Activated effector memory CD4-positive, alpha-beta T cell treated with anti-CD3 and anti-CD28 coated beads, Interleukin-2, amount 50 U/mL, for 16 hours (primary cell): ENCODE measurements around the gene GOLGA6L7.
"Not testable (repeated sequence)": the region's sequence is repeated elsewhere in the genome, so short reads cannot be mapped to it uniquely, and the experiment has no call there.

Experiments used
- DNase-seq: peaks from one replicate; pipeline ENCODE4 v3.0.0-alpha.2; 2020

Gene GOLGA6L7

DNA sequence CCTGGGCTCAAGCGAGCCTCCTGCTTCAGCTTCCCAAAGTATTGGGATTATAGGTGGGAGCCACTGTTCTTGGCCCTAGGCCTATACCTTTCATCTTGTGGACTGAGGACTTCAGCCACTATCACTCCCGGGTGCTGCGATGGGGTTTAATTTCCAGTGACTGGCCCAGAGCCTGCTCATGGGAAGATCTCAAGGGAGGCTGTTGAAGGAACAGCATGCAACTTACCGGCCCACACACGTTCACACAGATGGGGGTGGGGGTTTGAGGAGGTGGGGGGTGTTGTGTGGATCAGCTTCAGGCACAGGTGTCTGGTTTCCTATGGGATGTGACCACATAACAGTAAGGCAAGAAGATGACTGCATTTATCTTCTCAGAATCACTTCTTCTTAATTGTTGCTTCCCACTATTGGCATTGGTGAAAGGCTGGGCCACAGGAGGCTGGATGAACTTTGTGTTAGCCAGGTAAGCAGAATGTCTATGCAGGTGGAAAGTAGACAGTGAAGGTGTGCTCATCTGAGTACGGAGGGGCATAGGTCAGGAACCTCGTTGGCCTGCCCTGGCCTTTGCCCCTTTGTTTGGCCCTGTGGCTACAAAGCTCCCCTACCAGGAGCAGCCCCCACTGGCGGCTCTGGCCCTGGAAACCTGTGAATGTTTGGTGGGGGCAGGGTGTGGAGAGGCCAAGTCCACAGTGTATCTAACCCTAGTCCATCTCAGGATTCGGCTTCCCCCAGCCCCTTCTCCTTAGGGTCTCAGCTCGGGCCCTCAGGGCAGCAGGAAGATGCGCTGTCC lies 35.9 kb upstream of the GOLGA6L7 start:
- DNase-seq, result no peak

DNA sequence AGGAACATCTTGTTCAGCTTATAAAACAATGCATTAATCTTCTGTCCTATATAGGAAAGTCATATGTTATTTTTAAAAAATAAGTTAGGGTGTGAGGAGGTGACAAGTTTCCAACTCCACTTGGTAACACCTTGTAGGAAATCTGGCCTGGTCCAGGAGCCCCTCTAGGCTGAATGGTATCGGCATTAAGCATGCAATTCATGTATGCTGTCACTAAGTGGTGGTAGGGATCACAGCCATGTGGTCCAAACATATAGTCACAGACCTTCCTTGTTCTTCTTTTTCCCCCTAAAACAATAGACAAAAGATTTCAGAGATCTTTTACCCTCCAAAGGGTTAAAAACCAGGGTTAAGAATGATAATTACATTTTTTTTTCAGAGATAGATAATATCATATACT lies 33.2 kb upstream of the GOLGA6L7 start:
- no peak for DNase-seq

DNA sequence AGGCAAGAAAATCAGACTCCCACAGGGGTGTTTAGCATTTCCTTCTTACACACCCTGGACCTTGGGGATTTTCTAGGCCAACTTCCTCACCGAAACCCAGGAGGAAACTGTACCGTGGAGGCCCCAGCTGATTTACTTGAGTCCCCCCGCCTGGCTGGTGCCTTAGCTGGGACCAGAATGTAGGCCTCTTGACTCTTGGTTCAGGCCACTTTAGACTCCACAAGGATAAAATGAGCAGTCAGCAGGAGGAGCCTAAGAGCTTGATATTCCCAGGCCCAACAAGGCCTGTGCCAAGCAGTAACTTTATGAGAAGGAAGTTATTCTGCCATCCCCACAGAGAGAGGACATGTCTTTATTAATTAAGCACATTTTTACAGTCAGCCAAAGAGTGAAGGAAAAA lies 32.7 kb upstream of the GOLGA6L7 start:
- DNase-seq, result no peak

GRCh38 chr15:28880680-28881079 lies 32.2 kb upstream of the GOLGA6L7 start:
- no peak for DNase-seq

GRCh38 chr15:28879551-28879950 lies 31.1 kb upstream of the GOLGA6L7 start:
- DNase-seq, result no peak

DNA sequence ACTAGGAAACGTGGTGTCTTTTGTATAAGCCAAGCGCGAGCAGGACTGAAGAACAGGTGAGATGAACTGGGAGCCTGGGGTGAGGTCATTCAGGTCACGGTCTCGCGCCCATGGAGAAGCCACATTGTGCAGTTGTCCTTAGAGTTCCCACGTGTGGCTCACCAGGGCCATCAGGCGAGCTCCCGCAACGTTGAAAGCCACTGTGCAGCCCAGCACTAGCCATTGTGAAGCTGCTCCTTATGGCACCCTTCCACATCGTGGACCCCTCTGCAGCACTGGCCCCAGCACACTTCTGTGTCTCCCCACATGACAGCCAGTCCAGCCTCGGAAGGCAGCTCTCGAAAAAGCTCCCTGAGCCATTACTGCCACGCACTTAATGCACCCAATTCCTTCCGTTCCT lies 29.8 kb upstream of the GOLGA6L7 start:
- DNase-seq, result no peak

DNA sequence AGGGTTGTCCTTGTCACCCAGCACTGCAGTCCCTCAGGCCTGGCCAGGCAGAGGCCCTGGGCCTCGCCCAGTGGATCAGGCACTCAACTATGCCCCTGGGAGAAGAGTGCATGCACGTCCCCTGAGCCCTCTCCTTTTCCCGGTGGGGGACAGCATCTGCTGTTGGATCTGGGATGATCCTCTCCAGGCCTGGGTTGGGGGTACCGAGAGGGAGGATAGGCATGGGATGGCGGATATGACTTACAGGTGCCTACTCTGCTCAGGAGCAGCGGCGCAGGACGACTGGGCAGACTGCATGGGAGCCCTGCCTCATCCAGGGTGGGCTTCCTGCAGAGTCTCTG lies 28.4 kb upstream of the GOLGA6L7 start:
- peak; percentile 31 for DNase-seq

- peak; percentile 57 for DNase-seq
Observed at GRCh38 chr15:28876131-28876844, 27.8 kb upstream of the GOLGA6L7 start.

GRCh38 chr15:28875461-28876000 lies 27.1 kb upstream of the GOLGA6L7 start:
- no peak for DNase-seq

DNA sequence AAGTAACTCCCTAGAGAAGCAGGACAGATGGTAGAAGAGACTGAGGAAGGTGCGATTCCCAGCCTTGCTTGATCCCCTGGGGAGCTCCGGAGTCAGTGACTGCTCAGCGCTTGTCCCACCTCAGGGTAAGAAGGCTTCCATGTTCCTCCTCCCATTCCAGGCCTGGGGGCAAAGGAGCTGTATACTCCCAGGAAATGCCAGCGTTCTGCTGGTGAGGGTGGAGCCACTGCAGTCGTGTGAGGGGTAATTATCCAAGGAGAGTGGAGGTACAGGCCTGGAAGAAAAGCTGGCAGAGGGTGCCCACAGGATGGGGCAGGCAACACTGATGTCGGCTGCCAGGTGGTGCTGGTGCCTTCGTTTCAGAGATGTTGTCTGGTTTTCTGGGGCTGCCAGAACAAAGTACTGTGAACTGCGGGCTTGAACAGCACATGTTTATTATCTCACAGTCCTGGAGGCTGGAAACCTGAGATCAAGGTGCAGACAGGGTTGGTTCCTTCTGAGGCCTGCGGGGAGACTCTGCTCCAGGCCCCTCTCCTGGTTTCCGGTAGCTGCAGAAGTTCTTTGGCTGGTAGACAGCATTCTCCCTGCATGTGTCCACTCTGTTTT lies 25.2 kb upstream of the GOLGA6L7 start:
- DNase-seq, result no peak

GRCh38 chr15:28873006-28873405 lies 24.6 kb upstream of the GOLGA6L7 start:
- no peak for DNase-seq

DNA sequence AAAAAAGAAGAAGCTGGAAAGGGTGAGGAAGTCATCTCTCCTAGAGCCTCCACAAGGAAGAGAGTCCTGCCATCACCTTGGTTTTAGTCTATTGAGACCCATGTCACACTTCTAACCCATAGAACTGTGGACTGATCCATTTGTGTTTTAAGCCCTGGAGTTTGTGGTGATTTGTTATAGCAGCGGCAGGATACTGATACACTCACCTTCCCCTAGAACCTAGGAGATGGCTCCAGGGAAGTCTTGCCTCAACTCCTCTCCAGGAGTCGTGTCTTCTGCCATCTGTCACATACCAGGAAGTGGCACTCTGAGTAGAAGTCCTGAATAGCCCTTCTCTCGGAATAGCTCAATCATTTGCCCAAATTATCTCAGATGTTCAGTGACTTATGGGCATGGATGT lies 22.7 kb upstream of the GOLGA6L7 start:
- no peak for DNase-seq

DNA sequence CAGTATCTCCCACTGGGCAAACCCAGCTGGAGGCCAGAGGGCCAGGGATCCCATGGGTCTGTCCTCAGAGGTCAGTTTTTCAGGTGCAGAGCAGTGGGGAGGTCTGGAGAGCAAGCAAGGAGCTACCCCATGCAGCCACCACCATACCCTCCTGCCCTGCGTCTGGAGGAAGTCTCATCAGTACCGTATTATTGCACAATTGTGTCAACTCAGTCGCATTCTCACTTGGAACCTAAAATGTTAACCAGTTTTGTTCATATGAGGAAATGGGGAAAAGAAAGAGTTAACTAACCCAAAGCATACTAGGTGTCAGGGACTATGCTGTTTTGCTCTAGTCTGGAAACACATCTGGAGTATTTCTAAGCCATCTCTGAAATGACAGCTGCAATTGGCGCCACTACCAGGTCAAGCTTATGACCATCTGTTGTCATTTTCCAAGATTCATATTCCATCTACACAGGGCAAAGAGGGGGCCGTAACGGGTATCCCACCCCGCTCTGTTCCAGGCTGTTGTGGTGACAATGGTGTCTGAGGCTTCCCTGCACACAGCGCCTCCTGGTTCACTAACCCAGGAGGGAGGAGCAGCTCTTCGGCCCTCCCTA lies 20.4 kb upstream of the GOLGA6L7 start:
- DNase-seq, result no peak

- not testable (repeated sequence) for DNase-seq
Observed at GRCh38 chr15:28861589-28862293, 13.3 kb upstream of the GOLGA6L7 start.

DNA sequence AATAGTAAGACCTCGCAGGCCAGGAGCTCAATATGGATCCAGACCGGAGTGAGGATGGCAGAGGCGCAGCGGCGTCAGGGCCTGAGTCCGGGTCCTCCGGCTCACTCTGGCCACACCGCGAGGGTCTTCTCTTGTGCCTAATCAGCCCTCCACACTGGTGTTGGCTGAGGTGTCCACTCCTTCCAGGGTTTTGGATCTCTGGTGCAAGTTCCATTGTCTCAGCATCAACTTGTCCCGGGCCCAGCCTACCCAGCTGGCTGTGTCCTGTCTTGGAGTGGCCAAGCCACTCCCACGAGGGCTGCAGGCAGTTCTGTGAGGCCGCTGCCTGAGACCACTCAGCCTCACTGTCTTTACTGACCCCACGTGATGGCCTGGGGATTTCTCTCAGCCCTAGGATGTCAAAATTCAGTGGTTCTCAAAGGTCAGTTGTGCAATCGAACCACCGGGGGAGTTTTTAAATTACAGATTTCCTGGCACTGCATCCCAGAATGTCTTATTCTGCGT lies 12.6 kb upstream of the GOLGA6L7 start:
- DNase-seq, result no peak

- not testable (repeated sequence) for DNase-seq
Observed at GRCh38 chr15:28854578-28854977, 6.1 kb upstream of the GOLGA6L7 start.

DNA sequence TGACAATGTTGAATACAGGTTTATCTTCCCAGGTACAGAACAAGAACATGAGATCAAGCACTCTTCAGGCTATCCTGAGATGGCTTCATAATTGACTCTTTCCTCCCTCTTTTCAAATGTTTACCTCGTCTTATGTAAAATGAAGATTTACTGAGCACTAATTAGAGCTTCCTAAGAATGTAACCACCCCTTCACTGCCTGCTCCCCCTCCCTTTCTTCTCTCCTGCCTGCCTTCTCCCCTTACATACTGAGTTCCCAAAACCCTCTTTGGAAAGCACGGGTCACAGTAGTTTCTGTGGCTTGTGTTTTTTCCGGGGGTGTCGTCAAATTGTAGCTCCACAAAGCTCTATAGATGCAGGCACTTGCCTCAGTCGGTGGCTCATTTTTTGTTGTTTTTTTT lies 5.2 kb upstream of the GOLGA6L7 start:
- DNase-seq, result not testable (repeated sequence)

- DNase-seq, result not testable (repeated sequence)
Observed at GRCh38 chr15:28849766-28850165, 1.3 kb upstream of the GOLGA6L7 start.

DNA sequence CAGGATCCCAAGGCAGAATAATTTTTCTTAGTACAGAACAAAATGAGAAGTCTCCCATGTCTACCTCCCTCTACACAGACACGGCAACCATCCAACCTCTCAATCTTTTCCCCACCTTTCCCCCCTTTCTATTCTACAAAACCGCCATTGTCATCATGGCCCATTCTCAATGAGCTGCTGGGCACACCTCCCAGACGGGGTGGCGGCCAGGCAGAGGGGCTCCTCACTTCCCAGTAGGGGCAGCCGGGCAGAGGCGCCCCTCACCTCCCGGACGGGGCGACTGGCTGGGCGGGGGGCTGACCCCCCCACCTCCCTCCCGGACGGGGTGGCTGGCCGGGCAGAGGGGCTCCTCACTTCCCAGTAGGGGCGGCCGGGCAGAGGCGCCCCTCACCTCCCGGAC lies 827 bp upstream of the GOLGA6L7 start:
- DNase-seq, result not testable (repeated sequence)

- DNase-seq, result not testable (repeated sequence)
Observed at GRCh38 chr15:28847959-28848358, 485 bp downstream of the GOLGA6L7 start.

DNA sequence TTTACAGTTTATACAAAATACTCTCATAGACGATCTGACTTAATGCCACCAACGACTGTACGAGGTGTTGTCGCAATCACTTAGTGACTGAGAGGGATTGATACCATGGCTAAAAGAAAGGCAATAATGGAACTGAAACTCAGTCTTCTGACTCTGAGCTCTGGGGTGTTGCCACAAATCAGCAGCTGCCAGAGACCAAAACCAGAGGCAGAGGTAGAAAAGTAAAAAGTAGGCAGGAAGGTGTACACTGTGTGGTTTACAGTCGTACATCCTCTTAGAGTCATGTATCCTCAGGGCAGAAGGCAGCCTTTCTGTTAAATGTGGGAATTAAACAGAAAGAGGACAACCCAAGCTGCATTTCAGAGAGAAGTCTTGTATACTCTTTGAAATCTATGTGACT lies 1.2 kb downstream of the GOLGA6L7 start:
- DNase-seq, result not testable (repeated sequence)

GRCh38 chr15:28844147-28844546 lies 4.3 kb downstream of the GOLGA6L7 start:
- not testable (repeated sequence) for DNase-seq
